Chondrocyte (in vitro differentiated cells): ENCODE measurements around the gene CTAGE9. TPM values are rescaled to one million over a fixed set of nuclear protein-coding genes. Genes with fewer than 3 reads are reported as not detected.

Source experiments
- DNase-seq: peaks from one replicate; pipeline ENCODE4 v3.0.0; 2021; ENCODE audit warnings: mixed read lengths, low spot score
- H3K27ac Mint-ChIP-seq: one replicate; pipeline ENCODE4 v1.8.0; 2021; ENCODE audit warnings: mild to moderate bottlenecking, moderate library complexity, mixed read lengths; ENCODE audit not compliant: unreplicated experiment
- H3K27me3 Mint-ChIP-seq: 2 replicates; pipeline ENCODE4 v1.8.0; 2021; ENCODE audit warnings: low read depth, mixed read lengths
- H3K36me3 Mint-ChIP-seq: 2 replicates; pipeline ENCODE4 v1.8.0; 2021; ENCODE audit warnings: low read depth, mixed read lengths
- H3K4me1 Mint-ChIP-seq: 2 replicates; pipeline ENCODE4 v1.8.0; 2021; ENCODE audit warnings: low read depth, mild to moderate bottlenecking, mixed read lengths
- H3K4me3 Mint-ChIP-seq: one replicate; pipeline ENCODE4 v1.8.0; 2021; ENCODE audit warnings: mild to moderate bottlenecking, moderate library complexity, mixed read lengths; ENCODE audit not compliant: unreplicated experiment
- H3K9me3 Mint-ChIP-seq: 2 replicates; pipeline ENCODE4 v1.8.0; 2021; ENCODE audit warnings: low read depth, mixed read lengths
- total RNA-seq: library from RNA; stranded (reverse); gene quantifications from 3 replicates; pipeline ENCODE4 v1.2.1, GENCODE V29; 2021
- TF ChIP-seq, protein P1 (sequence below): fragments of 200-600 bp; sonication (generic); IDR thresholded peaks from 2 replicates; pipeline ENCODE4 v1.5.0; 2021; ENCODE audit warnings: antibody characterized with exemption, mild to moderate bottlenecking, moderate library complexity

CTAGE9 gene
- total RNA-seq, 1 donor from 2014 or later = not detected

DNA sequence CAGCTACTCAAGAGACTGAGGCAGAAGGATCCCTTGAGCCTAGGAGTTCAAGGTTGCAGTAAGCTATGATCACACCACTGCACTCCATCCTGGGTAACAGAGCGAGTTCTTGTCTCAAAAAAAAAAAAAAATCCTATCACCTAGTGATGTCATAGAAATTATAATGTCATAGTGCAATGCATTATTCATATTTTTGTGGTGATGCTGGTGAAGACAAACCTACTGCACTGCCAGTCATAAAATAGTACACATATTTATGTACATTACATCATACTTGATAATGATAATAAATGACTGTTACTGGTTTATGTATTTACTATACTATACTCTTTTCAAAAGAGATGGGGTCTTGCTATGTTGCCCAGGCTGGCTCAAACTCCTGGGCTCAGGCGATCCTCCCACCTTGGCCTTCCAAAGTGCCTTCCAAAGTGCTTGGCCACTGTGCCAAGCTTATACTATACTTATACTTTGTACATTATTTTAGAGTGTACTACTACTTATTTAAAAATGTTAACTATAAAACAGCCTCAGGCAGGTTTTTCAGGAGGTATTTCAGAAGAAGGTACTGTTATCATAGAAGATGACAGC is 47.1 kb downstream of the CTAGE9 start:
- Mint-ChIP-seq H3K27ac (no peak overlapping the region), H3K4me1 (no peaks in the 10 kb centered on the region), H3K36me3 (no peaks in the 10 kb centered on the region), H3K9me3 (no peaks in the 10 kb centered on the region), H3K27me3 (peaks cover 7% of the 10 kb centered on the region), H3K4me3 (no peak overlapping the region)
- TF ChIP-seq, protein P1, sequence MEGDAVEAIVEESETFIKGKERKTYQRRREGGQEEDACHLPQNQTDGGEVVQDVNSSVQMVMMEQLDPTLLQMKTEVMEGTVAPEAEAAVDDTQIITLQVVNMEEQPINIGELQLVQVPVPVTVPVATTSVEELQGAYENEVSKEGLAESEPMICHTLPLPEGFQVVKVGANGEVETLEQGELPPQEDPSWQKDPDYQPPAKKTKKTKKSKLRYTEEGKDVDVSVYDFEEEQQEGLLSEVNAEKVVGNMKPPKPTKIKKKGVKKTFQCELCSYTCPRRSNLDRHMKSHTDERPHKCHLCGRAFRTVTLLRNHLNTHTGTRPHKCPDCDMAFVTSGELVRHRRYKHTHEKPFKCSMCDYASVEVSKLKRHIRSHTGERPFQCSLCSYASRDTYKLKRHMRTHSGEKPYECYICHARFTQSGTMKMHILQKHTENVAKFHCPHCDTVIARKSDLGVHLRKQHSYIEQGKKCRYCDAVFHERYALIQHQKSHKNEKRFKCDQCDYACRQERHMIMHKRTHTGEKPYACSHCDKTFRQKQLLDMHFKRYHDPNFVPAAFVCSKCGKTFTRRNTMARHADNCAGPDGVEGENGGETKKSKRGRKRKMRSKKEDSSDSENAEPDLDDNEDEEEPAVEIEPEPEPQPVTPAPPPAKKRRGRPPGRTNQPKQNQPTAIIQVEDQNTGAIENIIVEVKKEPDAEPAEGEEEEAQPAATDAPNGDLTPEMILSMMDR = no peak
- DNase-seq = no peak

DNA sequence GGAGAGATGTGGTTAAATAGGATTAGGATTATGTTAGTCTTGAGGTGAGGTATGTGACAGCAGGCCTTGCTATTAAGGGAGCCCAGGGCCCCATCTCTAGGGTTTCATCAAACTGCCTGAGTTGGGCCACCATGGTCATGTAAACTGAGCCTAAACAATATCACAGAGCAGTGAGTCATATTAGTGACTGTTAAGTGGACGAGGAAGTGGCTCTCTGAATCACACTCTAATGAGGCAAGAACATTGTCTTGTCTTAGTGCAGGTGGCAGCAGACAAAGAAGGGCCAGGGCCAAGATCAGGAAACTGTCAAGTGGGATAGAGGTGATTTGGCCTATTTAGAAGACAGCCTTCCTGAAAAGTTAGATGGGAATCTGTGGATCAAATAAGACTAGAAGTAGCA is 50.6 kb downstream of the CTAGE9 start:
- Mint-ChIP-seq H3K36me3 (no peaks in the 10 kb centered on the region), H3K27ac (no peak overlapping the region), H3K4me3 (no peak overlapping the region), H3K27me3 (peaks cover 2% of the 10 kb centered on the region), H3K9me3 (no peaks in the 10 kb centered on the region), H3K4me1 (no peaks in the 10 kb centered on the region)
- no peak for DNase-seq
- TF ChIP-seq, protein P1 = no peak

Other genes with a start within 250 kb of the CTAGE9 start
- not detected in 3 replicates for gene ARG1, start 137.8 kb downstream of the CTAGE9 start, total RNA-seq
- gene MED23, start 82.8 kb downstream of the CTAGE9 start, total RNA-seq = 26.2 to 39.0 TPM (median 28.7 TPM) in 3 replicates
- not detected in 3 replicates for gene ENPP3, start 73.7 kb downstream of the CTAGE9 start, total RNA-seq
- gene OR2A4, start 9.6 kb downstream of the CTAGE9 start, total RNA-seq = not detected in 3 replicates
- gene ENPP1, start 97.0 kb upstream of the CTAGE9 start, total RNA-seq = 8.1 to 23.6 TPM (median 8.6 TPM) in 3 replicates
- 1,296 to 1,346 TPM (median 1,334 TPM) in 3 replicates for gene CCN2, start 240.4 kb upstream of the CTAGE9 start, total RNA-seq